ENCODE data around the gene MKX. TPM values are rescaled to one million over a fixed set of nuclear protein-coding genes. Genes with fewer than 3 reads are reported as not detected.
A peak's percentile ranks its signal among the peaks of the same experiment; 100 is the strongest.

MKX gene
- total RNA-seq, 2 donors from 2014 or later = 10.1 to 10.5 TPM

DNA sequence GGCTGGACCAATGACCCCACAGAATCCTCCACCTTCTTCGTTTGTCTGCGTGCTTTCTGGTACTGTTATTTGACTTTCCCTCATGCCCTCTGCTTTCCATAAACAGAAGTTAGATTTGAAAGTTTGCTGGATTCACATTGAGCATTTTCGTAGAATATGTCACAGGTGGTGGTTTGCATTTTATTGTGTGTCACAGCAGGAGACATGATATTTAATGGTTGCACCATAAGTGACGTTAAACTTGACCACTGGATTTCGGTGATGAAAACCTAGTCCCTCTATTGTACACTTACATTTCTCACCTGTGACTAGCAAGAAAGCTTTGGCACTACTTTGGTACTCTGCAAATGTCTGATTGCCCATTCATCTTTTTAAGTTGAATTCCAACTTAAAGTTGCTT, 15.2 kb upstream of the MKX start:
- H3K4me3 ChIP-seq = no peak overlapping the region
- TF ChIP-seq POLR2A (IDR thresholded peaks at IDR 0.05) (no peak), POLR2AphosphoS5 (IDR thresholded peaks at IDR 0.05) (no peak)
- TF ChIP-seq, protein P1, sequence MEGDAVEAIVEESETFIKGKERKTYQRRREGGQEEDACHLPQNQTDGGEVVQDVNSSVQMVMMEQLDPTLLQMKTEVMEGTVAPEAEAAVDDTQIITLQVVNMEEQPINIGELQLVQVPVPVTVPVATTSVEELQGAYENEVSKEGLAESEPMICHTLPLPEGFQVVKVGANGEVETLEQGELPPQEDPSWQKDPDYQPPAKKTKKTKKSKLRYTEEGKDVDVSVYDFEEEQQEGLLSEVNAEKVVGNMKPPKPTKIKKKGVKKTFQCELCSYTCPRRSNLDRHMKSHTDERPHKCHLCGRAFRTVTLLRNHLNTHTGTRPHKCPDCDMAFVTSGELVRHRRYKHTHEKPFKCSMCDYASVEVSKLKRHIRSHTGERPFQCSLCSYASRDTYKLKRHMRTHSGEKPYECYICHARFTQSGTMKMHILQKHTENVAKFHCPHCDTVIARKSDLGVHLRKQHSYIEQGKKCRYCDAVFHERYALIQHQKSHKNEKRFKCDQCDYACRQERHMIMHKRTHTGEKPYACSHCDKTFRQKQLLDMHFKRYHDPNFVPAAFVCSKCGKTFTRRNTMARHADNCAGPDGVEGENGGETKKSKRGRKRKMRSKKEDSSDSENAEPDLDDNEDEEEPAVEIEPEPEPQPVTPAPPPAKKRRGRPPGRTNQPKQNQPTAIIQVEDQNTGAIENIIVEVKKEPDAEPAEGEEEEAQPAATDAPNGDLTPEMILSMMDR (IDR thresholded peaks at IDR 0.05) = no peak
- H3K27ac ChIP-seq = no peak overlapping the region
- no peaks in the 10 kb centered on the region for H3K9me3 ChIP-seq
- intact Hi-C loops (cut with DNase I) = no loop called here
- WGBS = 85% methylated on average over 5 of the region's 5 CpGs
- no peaks in the 10 kb centered on the region for H3K27me3 ChIP-seq (replicated peaks; ENCODE audit: insufficient read depth)
- H3K4me1 ChIP-seq (replicated peaks) = no peaks in the 10 kb centered on the region
- DNase-seq (ENCODE audit: low spot score) = no peak
- H3K36me3 ChIP-seq = no peaks in the 10 kb centered on the region

GRCh38 chr10:27759483-27760272, 14.1 kb upstream of the MKX start:
- Histone ChIP-seq H3K27ac (no peak overlapping the region), H3K36me3 (no peaks in the 10 kb centered on the region), H3K9me3 (no peaks in the 10 kb centered on the region), H3K4me1 (replicated peaks) (no peaks in the 10 kb centered on the region), H3K4me3 (no peak overlapping the region), H3K27me3 (replicated peaks; ENCODE audit: insufficient read depth) (no peaks in the 10 kb centered on the region)
- TF ChIP-seq POLR2AphosphoS5 (IDR thresholded peaks at IDR 0.05) = no peak
- TF ChIP-seq POLR2A (IDR thresholded peaks at IDR 0.05) = no peak
- TF ChIP-seq, protein P1 (IDR thresholded peaks at IDR 0.05) = no peak
- DNase-seq (ENCODE audit: low spot score) = no peak
- 49% methylated on average over 5 of the region's 5 CpGs for WGBS
- intact Hi-C loops (cut with DNase I) = no loop called here

DNA sequence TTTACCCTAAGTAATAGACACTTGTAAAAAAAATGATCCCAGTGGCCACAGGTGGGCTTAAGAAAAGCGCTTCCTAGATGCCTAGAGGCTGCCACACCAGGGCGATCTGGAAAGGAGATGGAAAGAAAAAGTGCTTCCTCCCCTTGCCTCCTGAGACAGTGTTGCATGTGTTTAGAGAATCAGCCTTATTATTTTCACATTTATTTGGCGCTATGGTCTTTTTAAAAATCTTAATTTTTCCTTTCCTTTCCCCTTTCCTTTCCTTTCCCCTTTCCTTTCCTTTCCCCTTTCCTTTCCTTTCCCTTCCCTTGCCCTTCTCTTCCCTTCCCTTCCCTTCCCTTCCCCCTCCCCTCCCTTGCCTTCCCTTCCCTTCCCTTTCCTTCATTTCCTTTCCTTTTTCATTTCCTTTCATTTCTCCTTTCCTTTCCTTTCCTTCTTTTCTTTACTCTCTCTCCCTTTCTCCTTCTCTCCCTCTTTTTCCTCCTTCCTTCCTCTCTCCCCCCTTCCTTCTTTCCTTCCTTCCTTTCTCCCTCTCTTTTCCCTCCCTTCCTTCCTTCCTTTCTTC, 7.1 kb upstream of the MKX start:
- Histone ChIP-seq H3K4me3 (no peak overlapping the region), H3K36me3 (no peaks in the 10 kb centered on the region), H3K9me3 (no peaks in the 10 kb centered on the region), H3K27me3 (replicated peaks; ENCODE audit: insufficient read depth) (no peaks in the 10 kb centered on the region), H3K4me1 (replicated peaks) (no peaks in the 10 kb centered on the region), H3K27ac (no peak overlapping the region)
- no peak for DNase-seq (ENCODE audit: low spot score)
- 63% methylated on average over 3 of the region's 3 CpGs for WGBS
- intact Hi-C loops (cut with DNase I) = no loop called here
- TF ChIP-seq, protein P1 (IDR thresholded peaks at IDR 0.05) = no peak
- TF ChIP-seq POLR2A (IDR thresholded peaks at IDR 0.05) (no peak), POLR2AphosphoS5 (IDR thresholded peaks at IDR 0.05) (no peak)

DNA sequence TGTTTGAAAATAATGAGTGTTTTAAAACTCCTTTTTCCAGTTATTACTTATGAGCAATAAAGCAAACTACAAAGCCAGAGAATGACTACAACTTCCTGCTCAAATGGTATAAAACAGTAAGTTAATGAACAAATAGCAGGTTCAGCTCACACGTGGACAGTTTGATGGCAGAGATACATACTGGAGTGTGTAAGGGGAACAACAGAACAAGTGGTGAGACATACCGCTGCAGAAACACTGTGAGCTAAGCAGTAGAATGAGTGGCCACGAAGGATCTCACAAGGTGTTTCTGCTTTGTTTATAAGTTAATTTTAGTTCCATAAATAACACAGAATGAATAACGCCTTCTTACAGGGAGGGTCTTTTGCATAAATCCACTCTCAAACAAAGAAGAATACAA, 3.0 kb upstream of the MKX start:
- intact Hi-C loops (cut with DNase I) = loop anchor here (5.0 kb wide), 1 partner anchor 554 kb away; the partner anchor contains the start of gene MPP7
- peaks cover 5% of the 10 kb centered on the region for H3K27me3 ChIP-seq (replicated peaks; ENCODE audit: insufficient read depth)
- WGBS = 21% methylated on average over 4 of the region's 4 CpGs

More for the DNA sequence above, 3.0 kb upstream of the MKX start:
- H3K4me1 ChIP-seq (replicated peaks) = peaks cover 3% of the 10 kb centered on the region
- no peak for DNase-seq (ENCODE audit: low spot score)
- TF ChIP-seq, protein P1 (IDR thresholded peaks at IDR 0.05) = no peak
- no peak for TF ChIP-seq POLR2AphosphoS5 (IDR thresholded peaks at IDR 0.05)
- no peak for TF ChIP-seq POLR2A (IDR thresholded peaks at IDR 0.05)
- peak overlapping the region in 1 of 2 donors; percentile 87 for H3K27ac ChIP-seq
- no peaks in the 10 kb centered on the region for H3K36me3 ChIP-seq
- no peak overlapping the region for H3K4me3 ChIP-seq
- no peaks in the 10 kb centered on the region for H3K9me3 ChIP-seq
